Activated T-cell treated with anti-CD3 and anti-CD28 coated beads for 4 hours (primary cell): ENCODE measurements around the gene SORT1.
A peak's percentile ranks its signal among the peaks of the same experiment; 100 is the strongest.
"Not testable (repeated sequence)": the region's sequence is repeated elsewhere in the genome, so short reads cannot be mapped to it uniquely, and the experiment has no call there.

Source experiments
- DNase-seq: peaks from one replicate; pipeline ENCODE4 v3.0.0-alpha.2; 2020

SORT1 gene

DNA sequence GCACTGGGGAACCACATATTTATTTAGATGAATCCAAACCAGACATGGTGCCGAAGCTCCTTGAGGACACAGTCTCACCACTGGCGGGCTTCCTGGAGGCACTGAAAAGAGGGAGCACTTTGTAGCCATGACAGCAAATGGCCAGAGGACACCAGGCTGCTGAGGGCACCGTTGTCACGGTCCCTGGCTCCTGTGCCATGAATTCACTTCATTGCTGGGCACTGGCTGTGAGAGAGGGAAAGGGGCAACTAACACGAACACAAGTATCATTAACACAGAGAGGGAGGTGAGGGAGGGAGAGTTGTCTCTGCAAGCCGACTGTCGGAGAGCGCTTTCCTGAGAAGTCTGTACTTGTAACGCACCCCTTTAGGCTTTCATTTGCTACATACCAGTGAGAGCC, 105.4 kb downstream of the SORT1 start:
- no peak for DNase-seq

- DNase-seq: no peak
Measured at GRCh38 chr1:109290998-109291397, 106.7 kb downstream of the SORT1 start.

- no peak for DNase-seq
Measured at GRCh38 chr1:109290137-109290536, 107.6 kb downstream of the SORT1 start.

- DNase-seq: not testable (repeated sequence)
Measured at GRCh38 chr1:109286762-109287161, 111.0 kb downstream of the SORT1 start.

GRCh38 chr1:109283748-109284600, 113.7 kb downstream of the SORT1 start:
- DNase-seq: no peak

DNA sequence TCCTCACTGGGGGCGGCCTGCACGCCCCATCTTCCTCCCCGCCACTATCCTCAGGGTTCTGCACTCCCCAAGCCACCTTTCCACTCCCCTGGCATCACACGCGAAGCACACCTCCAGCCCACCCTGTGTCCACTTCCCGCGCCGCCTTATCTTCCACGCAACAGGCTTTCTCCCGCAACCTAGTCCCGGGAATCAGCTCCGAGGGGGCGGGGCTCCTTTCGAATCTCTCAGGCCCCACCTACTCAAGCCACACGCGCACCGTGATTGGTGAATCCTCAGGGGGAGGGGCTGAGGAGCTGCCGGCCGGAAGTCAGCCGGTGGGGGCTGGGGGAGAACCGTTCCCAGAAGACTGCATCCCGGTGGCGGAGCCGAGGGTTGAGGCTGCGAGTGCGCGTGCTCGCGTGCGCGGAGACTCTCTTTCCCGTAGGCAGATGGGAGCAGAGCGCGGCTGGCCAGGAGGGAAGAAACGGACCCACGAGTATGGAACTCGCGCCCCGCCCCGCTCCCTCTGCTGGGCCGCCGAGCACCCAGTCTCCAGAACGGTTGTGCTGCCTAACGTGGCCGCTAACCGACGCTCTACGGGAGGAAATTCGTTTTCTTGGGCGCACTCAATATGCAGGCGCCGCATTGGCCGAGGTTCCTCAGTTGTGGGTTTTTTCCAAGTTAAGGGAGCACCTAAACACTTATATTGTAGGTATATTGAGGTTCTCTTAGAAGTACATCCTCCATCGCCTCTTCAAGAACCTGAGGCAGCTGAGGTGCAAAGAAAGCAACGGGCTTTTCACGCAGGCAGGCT, 114.6 kb downstream of the SORT1 start, which contains the start of gene PSRC1:
PSRC1 (minus strand) TSS at position 194 of the 796 bp plus-strand sequence.
- DNase-seq: peak; percentile 88

DNA sequence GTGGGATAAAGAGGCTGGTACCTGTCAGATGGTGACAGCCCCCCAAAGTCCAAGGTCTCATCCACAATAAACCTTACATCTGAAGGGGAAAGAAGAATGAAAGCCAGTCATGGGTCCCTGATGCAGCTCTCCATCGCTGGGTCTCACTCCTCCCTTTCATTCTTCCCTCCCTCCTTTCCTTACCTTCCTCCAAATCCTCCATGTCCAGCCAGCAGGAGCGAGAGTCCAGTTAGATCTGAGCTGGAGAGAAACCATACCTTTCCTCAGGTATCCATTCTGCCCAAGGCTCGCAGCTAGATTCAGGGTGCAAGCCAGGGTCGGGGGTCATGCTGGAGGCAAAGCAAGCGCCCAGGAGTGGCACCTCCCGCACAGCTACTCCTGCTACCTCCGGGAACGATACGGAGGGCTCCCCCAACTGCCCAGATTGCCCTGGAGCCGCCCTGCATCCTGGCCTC, 115.2 kb downstream of the SORT1 start:
- no peak for DNase-seq

DNA sequence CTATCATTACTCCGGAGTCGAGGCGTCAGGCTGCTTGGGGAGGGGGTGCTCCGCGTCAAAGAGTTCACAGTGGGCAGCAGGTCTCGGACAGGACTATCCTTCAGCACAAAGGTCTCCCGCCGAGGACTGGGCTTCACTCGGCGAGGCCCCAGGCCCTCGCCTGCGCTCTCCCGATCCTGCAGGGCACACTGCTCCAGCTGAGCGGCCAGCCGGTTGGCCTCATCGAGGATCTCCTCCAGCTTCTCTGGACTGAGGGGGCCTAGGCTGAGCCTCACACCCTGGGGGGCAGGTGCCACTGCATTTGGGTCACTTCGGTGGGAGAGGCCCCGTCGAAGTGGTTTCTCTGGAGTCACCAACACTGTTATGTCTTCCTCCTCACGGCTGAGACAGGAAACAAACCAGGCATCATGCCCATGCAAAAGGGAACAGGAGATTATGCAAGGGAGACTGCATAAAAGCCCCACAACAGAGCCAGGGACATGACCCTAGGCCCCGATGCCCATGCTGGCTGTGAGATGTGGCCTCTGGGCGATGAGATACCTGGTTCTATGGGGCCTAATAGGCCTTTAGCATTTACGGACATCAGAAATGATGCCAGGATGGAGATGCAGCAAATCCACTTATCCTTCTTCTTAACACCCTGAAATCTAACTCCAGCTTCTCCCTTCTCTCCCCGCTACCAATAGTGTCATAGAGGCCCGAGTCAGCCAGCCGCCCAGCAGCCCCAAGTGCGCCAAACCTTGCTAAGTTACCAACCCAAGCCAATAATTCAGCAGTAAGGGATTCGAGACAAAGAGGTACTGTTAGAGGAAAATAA, 115.8 kb downstream of the SORT1 start:
- no peak for DNase-seq

DNA sequence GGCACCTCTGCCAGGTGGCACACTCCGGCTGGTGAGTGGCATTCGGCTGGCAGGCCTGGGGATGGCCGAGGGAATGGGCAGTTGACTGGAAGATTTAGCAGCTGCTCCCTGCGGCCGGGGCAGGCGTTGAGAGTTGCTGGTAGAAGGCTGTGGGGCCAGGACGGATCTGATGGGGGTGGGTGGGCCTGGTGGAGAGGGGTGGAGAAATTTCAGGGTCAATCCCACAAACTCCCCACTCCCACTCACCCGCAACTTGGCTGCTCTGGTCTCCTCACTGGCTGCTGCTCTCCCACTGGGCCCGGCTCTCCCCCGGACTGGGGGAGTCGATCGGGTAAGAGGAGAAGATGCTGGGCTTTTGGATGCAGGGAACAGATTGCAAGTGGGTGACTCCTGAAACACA, 116.9 kb downstream of the SORT1 start:
- no peak for DNase-seq

DNA sequence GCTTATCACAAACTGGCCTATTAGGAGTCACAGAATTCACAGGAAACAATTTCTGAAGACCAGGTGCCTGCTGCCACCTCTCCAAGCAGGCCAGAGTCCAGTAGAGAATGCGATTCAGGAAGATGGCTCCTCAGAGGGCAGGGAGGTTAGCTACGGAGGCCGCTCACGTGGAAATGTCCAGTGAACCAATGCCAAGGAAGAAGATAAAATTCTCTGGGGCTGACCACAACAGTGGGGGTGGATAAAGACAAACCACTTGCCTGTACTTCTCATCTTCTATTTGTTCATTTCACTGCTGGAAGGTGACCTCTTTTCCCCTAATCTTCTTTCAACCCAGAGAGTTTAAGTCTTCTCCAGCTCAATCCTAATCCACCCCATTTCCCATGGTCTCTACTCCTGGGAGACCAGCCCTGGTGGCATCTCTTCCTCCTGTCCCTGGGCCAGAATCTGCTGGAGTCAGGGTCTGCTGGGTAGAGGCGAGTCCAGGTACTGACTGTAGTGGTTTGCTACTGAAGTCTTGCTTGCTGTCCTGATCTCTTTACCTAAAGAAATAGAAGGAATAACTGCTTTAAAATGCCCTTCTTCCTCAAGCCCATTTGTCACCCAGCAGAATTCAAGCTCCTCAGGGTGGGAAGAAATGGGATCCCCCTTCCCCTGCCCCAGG, 118.0 kb downstream of the SORT1 start:
- no peak for DNase-seq

GRCh38 chr1:109277434-109278204, 120.1 kb downstream of the SORT1 start:
- peak; percentile 48 for DNase-seq

- DNase-seq: no peak
Measured at GRCh38 chr1:109275706-109276345, 121.9 kb downstream of the SORT1 start.

DNA sequence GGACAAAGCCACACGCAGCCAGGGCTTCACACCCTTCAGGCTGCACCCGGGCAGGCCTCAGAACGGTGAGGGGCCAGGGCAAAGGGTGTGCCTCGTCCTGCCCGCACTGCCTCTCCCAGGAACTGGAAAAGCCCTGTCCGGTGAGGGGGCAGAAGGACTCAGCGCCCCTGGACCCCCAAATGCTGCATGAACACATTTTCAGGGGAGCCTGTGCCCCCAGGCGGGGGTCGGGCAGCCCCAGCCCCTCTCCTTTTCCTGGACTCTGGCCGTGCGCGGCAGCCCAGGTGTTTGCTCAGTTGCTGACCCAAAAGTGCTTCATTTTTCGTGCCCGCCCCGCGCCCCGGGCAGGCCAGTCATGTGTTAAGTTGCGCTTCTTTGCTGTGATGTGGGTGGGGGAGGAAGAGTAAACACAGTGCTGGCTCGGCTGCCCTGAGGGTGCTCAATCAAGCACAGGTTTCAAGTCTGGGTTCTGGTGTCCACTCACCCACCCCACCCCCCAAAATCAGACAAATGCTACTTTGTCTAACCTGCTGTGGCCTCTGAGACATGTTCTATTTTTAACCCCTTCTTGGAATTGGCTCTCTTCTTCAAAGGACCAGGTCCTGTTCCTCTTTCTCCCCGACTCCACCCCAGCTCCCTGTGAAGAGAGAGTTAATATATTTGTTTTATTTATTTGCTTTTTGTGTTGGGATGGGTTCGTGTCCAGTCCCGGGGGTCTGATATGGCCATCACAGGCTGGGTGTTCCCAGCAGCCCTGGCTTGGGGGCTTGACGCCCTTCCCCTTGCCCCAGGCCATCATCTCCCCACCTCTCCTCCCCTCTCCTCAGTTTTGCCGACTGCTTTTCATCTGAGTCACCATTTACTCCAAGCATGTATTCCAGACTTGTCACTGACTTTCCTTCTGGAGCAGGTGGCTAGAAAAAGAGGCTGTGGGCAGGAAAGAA, 122.9 kb downstream of the SORT1 start:
- DNase-seq: no peak

DNA sequence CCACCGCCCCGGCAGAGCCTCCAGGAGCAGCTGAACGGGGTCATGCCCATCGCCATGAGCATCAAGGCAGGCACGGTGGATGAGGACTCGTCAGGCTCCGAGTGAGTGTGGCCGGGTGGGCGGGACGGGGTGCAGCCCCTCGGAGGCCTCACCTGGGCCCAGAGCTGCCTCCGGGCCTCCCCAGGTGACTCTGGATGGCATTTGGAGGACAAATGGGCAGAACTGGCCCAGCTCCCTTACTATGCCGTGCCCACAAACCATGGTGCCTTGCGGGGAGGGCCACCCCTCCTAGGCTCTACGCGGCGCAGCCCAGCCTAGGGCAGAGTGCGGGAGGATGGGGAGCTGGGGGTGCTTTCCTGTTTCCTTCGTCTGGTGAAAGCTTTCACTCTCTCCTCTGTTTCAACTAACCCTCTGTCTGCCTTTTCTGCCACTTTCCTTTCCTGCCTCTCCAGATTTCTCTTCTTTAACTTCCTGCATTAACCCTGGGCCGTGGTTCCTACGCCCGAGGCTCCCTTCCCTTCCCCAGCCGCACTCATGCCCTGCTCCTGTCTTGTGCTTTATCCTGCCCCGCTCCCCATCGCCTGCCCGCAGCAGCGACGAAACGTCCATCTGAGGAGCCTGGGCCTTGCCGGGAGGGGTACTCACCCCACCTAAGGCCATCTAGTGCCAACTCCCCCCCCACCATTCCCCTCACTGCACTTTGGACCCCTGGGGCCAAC, 124.0 kb downstream of the SORT1 start:
- DNase-seq: no peak

GRCh38 chr1:109272831-109273547, 124.7 kb downstream of the SORT1 start:
- DNase-seq: no peak

DNA sequence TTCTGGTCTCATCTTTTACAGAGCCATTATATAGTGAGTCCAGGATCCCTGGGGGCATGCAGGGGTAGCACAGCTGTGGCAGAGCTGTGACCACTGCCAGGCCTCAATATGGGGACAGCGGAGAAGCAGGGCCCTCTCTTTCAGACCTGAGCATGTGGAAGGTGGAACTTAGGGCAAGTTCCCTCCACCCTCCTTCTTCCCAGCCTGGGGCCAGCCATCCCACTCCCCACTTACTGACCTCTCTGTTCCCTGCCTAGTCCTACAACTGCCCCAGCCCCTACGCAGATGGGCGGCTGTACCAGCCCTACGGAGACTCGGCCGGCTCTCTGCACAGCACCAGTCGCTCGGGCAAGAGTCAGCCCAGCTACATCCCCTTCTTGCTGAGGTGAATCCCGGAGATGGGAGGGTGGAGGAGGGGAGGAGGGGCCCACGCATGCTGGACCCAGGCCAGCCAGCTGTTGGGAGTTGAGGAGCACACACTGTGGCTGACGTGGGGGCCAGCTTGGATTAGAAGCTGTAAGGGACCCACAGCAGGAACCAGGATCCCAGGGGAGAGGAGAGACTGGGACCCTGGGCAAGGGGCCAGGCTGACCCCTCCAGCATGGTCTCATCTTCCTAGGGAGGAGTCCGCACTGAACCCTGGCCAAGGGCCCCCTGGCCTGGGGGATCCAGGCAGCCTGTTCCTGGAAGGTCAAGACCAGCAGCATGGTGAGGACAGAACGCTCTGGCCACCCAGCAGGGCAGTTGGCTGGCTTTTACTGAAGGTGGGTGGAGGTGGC, 125.5 kb downstream of the SORT1 start:
- DNase-seq: no peak

DNA sequence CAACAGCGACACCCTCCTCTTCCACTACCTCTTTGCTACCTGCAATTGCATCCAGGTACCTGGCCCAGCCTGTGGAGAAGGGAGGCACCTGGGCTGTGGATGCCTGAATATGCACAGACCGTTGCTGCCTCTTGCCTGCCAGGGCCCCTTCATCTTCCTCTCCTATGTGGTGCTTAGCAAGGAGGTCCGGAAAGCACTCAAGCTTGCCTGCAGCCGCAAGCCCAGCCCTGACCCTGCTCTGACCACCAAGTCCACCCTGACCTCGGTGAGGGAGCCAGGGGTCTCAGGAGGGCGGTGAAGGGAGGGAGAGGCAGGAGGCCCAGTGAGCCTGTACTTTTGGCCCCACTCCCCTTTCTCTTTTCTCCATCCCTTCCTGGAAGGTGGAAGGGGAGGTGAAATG, 126.3 kb downstream of the SORT1 start:
- no peak for DNase-seq
